Stimulated activated CD8-positive, alpha-beta memory T cell treated with anti-CD3 and anti-CD28 coated beads, Interleukin-12 subunit alpha, Interleukin-12 subunit beta, amount 100 ng/mL, for 1 hour (primary cell): ENCODE measurements around the gene ANXA11.

Experiments used
- DNase-seq: peaks from one replicate; pipeline ENCODE4 v3.0.0-alpha.2; 2020; ENCODE audit warnings: low read depth

Gene ANXA11

GRCh38 chr10:80165173-80165572 lies 40.2 kb downstream of the ANXA11 start:
- DNase-seq = no peak

- no peak for DNase-seq
These were observed 40.7 kb downstream of the ANXA11 start for GRCh38 chr10:80164596-80164995.

- DNase-seq = no peak
These were observed 41.5 kb downstream of the ANXA11 start for GRCh38 chr10:80163741-80164341.

GRCh38 chr10:80161321-80162083 lies 43.8 kb downstream of the ANXA11 start:
- no peak for DNase-seq

GRCh38 chr10:80160361-80161320 lies 44.7 kb downstream of the ANXA11 start:
- no peak for DNase-seq

- no peak for DNase-seq
These were observed 46.0 kb downstream of the ANXA11 start for GRCh38 chr10:80159166-80159873.

- no peak for DNase-seq
These were observed 46.7 kb downstream of the ANXA11 start for GRCh38 chr10:80158598-80159127.

- DNase-seq = no peak
These were observed 47.2 kb downstream of the ANXA11 start for GRCh38 chr10:80158126-80158525.

GRCh38 chr10:80157561-80157960 lies 47.8 kb downstream of the ANXA11 start:
- DNase-seq = no peak

- no peak for DNase-seq
These were observed 49.1 kb downstream of the ANXA11 start for GRCh38 chr10:80156216-80156615.

- no peak for DNase-seq
These were observed 49.6 kb downstream of the ANXA11 start for GRCh38 chr10:80155696-80156215.

GRCh38 chr10:80154978-80155695 lies 50.2 kb downstream of the ANXA11 start:
- no peak for DNase-seq

- DNase-seq = no peak
These were observed 50.7 kb downstream of the ANXA11 start for GRCh38 chr10:80154626-80154977.

GRCh38 chr10:80153460-80153859 lies 51.9 kb downstream of the ANXA11 start:
- DNase-seq = no peak

GRCh38 chr10:80152820-80153219 lies 52.5 kb downstream of the ANXA11 start:
- DNase-seq = no peak

- DNase-seq = no peak
These were observed 55.2 kb downstream of the ANXA11 start for GRCh38 chr10:80150172-80150571.

- DNase-seq = no peak
These were observed 56.2 kb downstream of the ANXA11 start for GRCh38 chr10:80149123-80149522.

GRCh38 chr10:80148166-80148805 lies 57.1 kb downstream of the ANXA11 start:
- DNase-seq = no peak

- DNase-seq = no peak
These were observed 58.4 kb downstream of the ANXA11 start for GRCh38 chr10:80146918-80147317.
